K562 (cell line): ENCODE results near the gene ACTN3. TPM values are rescaled to one million over a fixed set of nuclear protein-coding genes. Genes with fewer than 3 reads are reported as not detected.
A peak's percentile ranks its signal among the peaks of the same experiment; 100 is the strongest.

Experiments
- ATAC-seq: fragments of 200-7000 bp; cut with Tn5 transposase; 3 replicates; pipeline ENCODE4 v1.9.1; 2020; ENCODE audit warnings: moderate library complexity
- BruUV-seq: library from RNA; stranded (reverse); fragments of 400-500 nt; replicated peaks from 2 replicates; lab custom pipeline; 2021; lab: Mats Ljungman, UMichigan
- CTCF ChIA-PET: fragments of 300-600 bp; formaldehyde crosslinking; extraction: SDS; loops from one replicate; lab custom pipeline; 2021; ENCODE audit warnings: low intra/inter-chr PET ratio; lab: Yijun Ruan, JAX
- POLR2A ChIA-PET: fragments of 300-600, 350-650 bp; sonication (Branson Sonifier 250); formaldehyde crosslinking; extraction: SDS; loops from one replicate; lab custom pipeline; 2021; ENCODE audit warnings: antibody characterized with exemption, inconsistent platforms; lab: Yijun Ruan, JAX
- DNase-seq, 4 experiments: peaks; one replicate each; pipeline versions ENCODE4 v3.0.0 to v3.0.0-alpha.2; 2011 to 2018; ENCODE audit warnings: low spot score in 3 of 4, mixed read lengths in 3 of 4; ENCODE audit errors: extremely low read depth in 1 of 4
- FAIRE-seq: peaks from 2 replicates; lab custom pipeline; 2011; peaks lifted over from hg19 to GRCh38; lab: Jason Lieb, UNC
- H2AFZ ChIP-seq: 2 replicates; pipeline ENCODE4 v1.6.0; 2011; ENCODE audit warnings: low read depth, low read length, control low read depth, inconsistent platforms
- H3K27ac ChIP-seq: fragments of 200-600 bp; 3 replicates; pipeline ENCODE4 v1.8.0; 2011; ENCODE audit warnings: low read depth, mild to moderate bottlenecking, control low read depth, inconsistent platforms, low read length, moderate library complexity, mixed read lengths; ENCODE audit errors: extremely low read depth
- H3K27me3 ChIP-seq, 2 experiments: fragments of 300-600 bp in 1 of 2; 2 replicates in 1 of 2; 3 replicates in 1 of 2; pipeline versions ENCODE4 v1.6.0 to v1.8.0; 2011; ENCODE audit warnings: inconsistent platforms in 2 of 2, low read length in 2 of 2, mild to moderate bottlenecking in 1 of 2, mixed read lengths in 1 of 2, moderate library complexity in 1 of 2; ENCODE audit not compliant: control insufficient read depth in 2 of 2, insufficient read depth in 2 of 2
- H3K36me3 ChIP-seq: fragments of 300-600 bp; 3 replicates; pipeline ENCODE4 v1.8.0; 2011; ENCODE audit warnings: mild to moderate bottlenecking, low read length, inconsistent platforms; ENCODE audit not compliant: control insufficient read depth, insufficient read depth
- H3K4me1 ChIP-seq, 2 experiments: fragments of 200-600 bp in 1 of 2; replicated peaks in 1 of 2; 2 replicates in 1 of 2; 3 replicates in 1 of 2; pipeline versions ENCODE4 v1.5.1 to v1.8.0; 2011; ENCODE audit warnings: inconsistent platforms in 2 of 2, low read length in 2 of 2, mild to moderate bottlenecking in 1 of 2, mixed read lengths in 1 of 2, moderate library complexity in 1 of 2; ENCODE audit not compliant: control insufficient read depth in 2 of 2, insufficient read depth in 2 of 2
- H3K4me2 ChIP-seq: 2 replicates; pipeline ENCODE4 v1.6.1; 2011; ENCODE audit warnings: low read length, control low read depth, inconsistent platforms, mixed read lengths; ENCODE audit not compliant: insufficient read depth
- H3K4me3 ChIP-seq: fragments of 200-600 bp; sonication (generic), shearing (Covaris generic); 2 replicates; pipeline ENCODE4 v1.5.1; 2016; ENCODE audit warnings: control low read depth, inconsistent platforms
- H3K79me2 ChIP-seq: fragments of 200-600 bp; 3 replicates; pipeline ENCODE4 v1.8.0; 2011; ENCODE audit warnings: low read length, inconsistent platforms; ENCODE audit not compliant: control insufficient read depth, insufficient read depth
- H3K9ac ChIP-seq, 2 experiments: 2 replicates each; pipeline versions ENCODE4 v1.6.0 to v1.6.1; 2011; ENCODE audit warnings: low read depth in 2 of 2, low read length in 2 of 2, control low read depth in 1 of 2, inconsistent platforms in 1 of 2, mild to moderate bottlenecking in 1 of 2, mixed read lengths in 1 of 2; ENCODE audit not compliant: insufficient read depth in 1 of 2
- H3K9me1 ChIP-seq: one replicate; pipeline ENCODE4 v1.6.0; 2011; ENCODE audit warnings: inconsistent platforms, mild to moderate bottlenecking, low read length, moderate library complexity; ENCODE audit not compliant: control insufficient read depth, insufficient read depth
- H3K9me3 ChIP-seq: replicated peaks from 2 replicates; pipeline ENCODE4 v1.5.1; 2011; ENCODE audit warnings: low read depth, low read length, inconsistent platforms; ENCODE audit not compliant: control insufficient read depth, insufficient read depth
- H4K20me1 ChIP-seq: replicated peaks from 2 replicates; pipeline ENCODE4 v1.6.1; 2011; ENCODE audit warnings: low read length, inconsistent platforms, mixed read lengths; ENCODE audit not compliant: control insufficient read depth, insufficient read depth
- AFF4 ChIP-seq: sonication (generic); formaldehyde crosslinking; IDR thresholded peaks from 2 replicates; pipeline ENCODE4 v1.8.0; 2023; ENCODE audit warnings: mild to moderate bottlenecking, missing genetic modification reagents
- ATF6 ChIP-seq: sonication (generic); formaldehyde crosslinking; IDR thresholded peaks from 2 replicates; pipeline ENCODE4 v1.4.0; 2020; ENCODE audit warnings: mild to moderate bottlenecking, missing genetic modification reagents
- HDAC3 ChIP-seq: fragments of 450-650 bp; IDR thresholded peaks from 2 replicates; pipeline ENCODE4 v1.6.1; 2018; ENCODE audit warnings: borderline replicate concordance, mild to moderate bottlenecking, moderate library complexity; ENCODE audit not compliant: partially characterized antibody
- MITF ChIP-seq: IDR thresholded peaks from 2 replicates; pipeline ENCODE4 v1.6.1; 2014; ENCODE audit warnings: antibody characterized with exemption
- NFIC ChIP-seq: fragments of 450-650 bp; IDR thresholded peaks from 2 replicates; pipeline ENCODE4 v1.6.1; 2017; ENCODE audit warnings: mild to moderate bottlenecking, inconsistent platforms
- NR4A1 ChIP-seq, 2 experiments: fragments of 250-450 bp in 1 of 2; fragments of 450-650 bp in 1 of 2; sonication (Bioruptor Pico) in 1 of 2; IDR thresholded peaks; 2 replicates each; pipeline versions ENCODE4 v1.4.0 to v1.6.1; 2016 to 2020; ENCODE audit warnings: mild to moderate bottlenecking in 2 of 2, missing compliant biosample characterization in 1 of 2, missing genetic modification characterization in 1 of 2, moderate library complexity in 1 of 2
- RBM14 ChIP-seq: fragments of 200-400 bp; formaldehyde crosslinking; IDR thresholded peaks from 2 replicates; pipeline ENCODE4 v1.6.1; 2018; ENCODE audit warnings: low read depth, mild to moderate bottlenecking, low read length, moderate library complexity, borderline replicate concordance; ENCODE audit not compliant: insufficient read depth
- RBM34 ChIP-seq: fragments of 200-400 bp; formaldehyde crosslinking; IDR thresholded peaks from 2 replicates; pipeline ENCODE4 v1.6.1; 2018; ENCODE audit warnings: low read length, borderline replicate concordance; ENCODE audit not compliant: insufficient read depth
- RCOR1 ChIP-seq, 2 experiments: IDR thresholded peaks; 2 replicates each; pipeline ENCODE4 v1.6.1; 2012; ENCODE audit warnings: low read depth in 2 of 2, low read length in 2 of 2, borderline replicate concordance in 1 of 2, improper control_type of control experiment in 1 of 2
- SUPT5H ChIP-seq: fragments of 450-650 bp; IDR thresholded peaks from 2 replicates; pipeline ENCODE4 v1.6.1; 2016
- ZNF175 ChIP-seq: fragments of 200-800 bp; sonication (Bioruptor generic); IDR thresholded peaks from 2 replicates; pipeline ENCODE4 v1.6.1; 2016; ENCODE audit warnings: low read depth, mild to moderate bottlenecking, missing genetic modification characterization, missing compliant biosample characterization
- ZNF274 ChIP-seq: IDR thresholded peaks from 2 replicates; pipeline ENCODE4 v1.6.1; 2011; ENCODE audit warnings: low read depth, mild to moderate bottlenecking, low read length, moderate library complexity, borderline replicate concordance
- WGBS: fragments of 100-300 bp; shearing (Covaris generic); methylation state at CpG from one replicate; pipeline ENCODE4 v1.1.6; 2016; ENCODE audit warnings: low coverage, mixed read lengths; ENCODE audit not compliant: insufficient coverage; ENCODE audit errors: missing lambda C conversion rate; 5-methylcytosine and 5-hydroxymethylcytosine counted together
- in situ Hi-C: fragments of 300-500 bp; cut with MboI; formaldehyde crosslinking; loops from 4 replicates; pipeline ENCODE4 v1.15.0; 2018; ENCODE audit warnings: inconsistent platforms, mixed read lengths
- intact Hi-C: fragments of 100-400 bp; cut with micrococcal nuclease; formaldehyde crosslinking; loops from 2 replicates; pipeline ENCODE4 v1.14.2; 2022
- polyA plus RNA-seq, 8 experiments: library from polyadenylated mRNA; depleted of rRNA in 4 of 8; stranded (reverse) in 5 of 8; unstranded in 3 of 8; fragments of >200 nt; fragmentation: Nextera tagmentation in 2 of 8; fragmentation: Illumina TruSeq in 1 of 8; extraction: Ambion mirVana in 2 of 8; extraction: Trizol in 1 of 8; gene quantifications; 2 replicates each; pipeline versions ENCODE4 v1.2.1 to v1.2.3, GENCODE V29; 2011 to 2014; ENCODE audit warnings: inconsistent platforms in 1 of 8, missing spikeins in 1 of 8
- total RNA-seq, 7 experiments: library from RNA; depleted of rRNA in 6 of 7; stranded (reverse); fragments of >200 nt in 6 of 7; fragmentation: Illumina TruSeq in 2 of 7; extraction: Trizol in 2 of 7; gene quantifications; 2 replicates each; pipeline versions ENCODE4 v1.2.1 to v1.2.3, GENCODE V29; 2011 to 2021; ENCODE audit warnings: low replicate concordance in 1 of 7

The ACTN3 gene
- total and polyA plus RNA-seq, 9 of the 15 experiments (the other 6 are each of a cell fraction or from before 2014, with no cell fraction given): not detected

GRCh38 chr11:66600631-66601233 lies 54.0 kb downstream of the ACTN3 start (continued):
- TF ChIP-seq MITF (no peak), SUPT5H (no peak), NR4A1 (CRISPR knock-in tag; IDR thresholded peaks at IDR 0.05) (no peak), NR4A1 (tag; IDR thresholded peaks at IDR 0.05) (no peak)
- TF ChIP-seq, all 486 proteins: peak for 0

GRCh38 chr11:66603072-66603471 lies 56.4 kb downstream of the ACTN3 start:
- Histone ChIP-seq H3K4me1 (peaks cover 3 to 18% of the 10 kb centered on the region in 2 experiments; a peak in 4 of 5 replicates), H3K9me1 (no peaks in the 10 kb centered on the region), H3K36me3 (peaks cover 58% of the 10 kb centered on the region; the same call in 2 of the 3 replicates), H3K9ac (0 out of 4 replicates have a peak overlapping the region, but pooled peaks of 1 of the 2 experiments have one; percentile 0), H3K4me3 (no peak overlapping the region), H3K27ac (no peak overlapping the region), H3K4me2 (no peak overlapping the region), H2AFZ (no peak overlapping the region), H3K9me3 (no peaks in the 10 kb centered on the region; the same call in 1 of the 2 replicates), H3K27me3 (no peaks in the 10 kb centered on the region), H4K20me1 (no peaks in the 10 kb centered on the region), H3K79me2 (no peaks in the 10 kb centered on the region)
- WGBS: 82% methylated on average over 5 of the region's 6 CpGs
- intact Hi-C loops: no loop called here
- BruUV-seq: no TSS peak
- POLR2A ChIA-PET: interaction anchor here (0.7 to 5.3 kb wide), 2 partner anchors 11 to 13 kb away, joined by 3 to 34 read pairs; partner anchors contain the start of gene RBM14
- in situ Hi-C loops: no loop called here
- DNase-seq (no peak), FAIRE-seq (no peak), ATAC-seq (no peak)
- CTCF ChIA-PET: no interaction called here
- TF ChIP-seq HDAC3 (no peak), AFF4 (CRISPR knock-in tag) (no peak), ZNF175 (CRISPR knock-in tag) (no peak), ZNF274 (no peak), RBM14 (no peak), ATF6 (CRISPR knock-in tag) (no peak), RBM34 (no peak), RCOR1 (IDR thresholded peaks at IDR 0.05; ENCODE audit: borderline replicate concordance in 1 of 2, low read depth in 2 of 2, low read length in 2 of 2) (no peak), NFIC (no peak)
